A549 (cell line): ENCODE results near the gene PGLYRP1. TPM values are rescaled to one million over a fixed set of nuclear protein-coding genes. Genes with fewer than 3 reads are reported as not detected.

Source experiments
- ATAC-seq, 2 experiments: fragments of 200-7000 bp in 1 of 2; fragments of >200 bp in 1 of 2; cut with Nextera tagmentation in 1 of 2; cut with Tn5 transposase in 1 of 2; 3 replicates each; pipeline versions ENCODE4 v1.8.0 to v1.9.1; 2018 to 2020; ENCODE audit warnings: mild to moderate bottlenecking in 1 of 2, moderate library complexity in 1 of 2
- CTCF ChIA-PET: fragments of 300-600 bp; sonication (Branson Sonifier 250); formaldehyde crosslinking; extraction: SDS; loops from one replicate; lab custom pipeline; 2021; ENCODE audit warnings: antibody characterized with exemption, inconsistent platforms; lab: Yijun Ruan, JAX
- POLR2A ChIA-PET: fragments of 350-600 bp; formaldehyde crosslinking; extraction: SDS; loops from one replicate; lab custom pipeline; 2021; ENCODE audit warnings: antibody characterized with exemption, inconsistent platforms; lab: Yijun Ruan, JAX
- DNase-seq, 2 experiments: peaks; one replicate each; pipeline versions ENCODE4 v3.0.0 to v3.0.0-alpha.2; 2011 to 2016; ENCODE audit warnings: low read depth in 1 of 2, low spot score in 1 of 2
- FAIRE-seq: peaks from 2 replicates; lab custom pipeline; 2011; peaks lifted over from hg19 to GRCh38; lab: Jason Lieb, UNC
- H3K27ac ChIP-seq, 2 experiments: fragments of >200 bp; sonication (Bioruptor Twin); formaldehyde crosslinking; 3 replicates each; pipeline ENCODE4 v1.5.1; 2016 to 2017
- H3K4me1 ChIP-seq: fragments of >200 bp; sonication (Bioruptor Twin); formaldehyde crosslinking; 3 replicates; pipeline ENCODE4 v1.6.1; 2016
- H3K4me2 ChIP-seq: fragments of >200 bp; sonication (Bioruptor Twin); formaldehyde crosslinking; 3 replicates; pipeline ENCODE4 v1.6.1; 2016
- H3K4me3 ChIP-seq: fragments of >200 bp; sonication (Bioruptor Twin); formaldehyde crosslinking; 3 replicates; pipeline ENCODE4 v1.5.1; 2016
- H3K9me3 ChIP-seq: fragments of >200 bp; sonication (Bioruptor Twin); formaldehyde crosslinking; 3 replicates; pipeline ENCODE4 v1.6.1; 2016
- CBX8 ChIP-seq: fragments of 200-600 bp; sonication (generic); IDR thresholded peaks from 2 replicates; pipeline ENCODE4 v1.6.1; 2016
- CHD2 ChIP-seq: fragments of 150-350 bp; IDR thresholded peaks from 2 replicates; pipeline ENCODE4 v1.6.1; 2014; ENCODE audit warnings: low read length; ENCODE audit not compliant: partially characterized antibody
- CHD4 ChIP-seq: fragments of 200-600 bp; sonication (generic); IDR thresholded peaks from 2 replicates; pipeline ENCODE4 v1.6.1; 2016; ENCODE audit warnings: antibody characterized with exemption, mild to moderate bottlenecking, borderline replicate concordance
- E2F6 ChIP-seq: IDR thresholded peaks from 2 replicates; pipeline ENCODE4 v1.6.1; 2012; ENCODE audit warnings: low read depth, borderline replicate concordance
- GATA3 ChIP-seq: IDR thresholded peaks from 2 replicates; pipeline ENCODE4 v1.6.1; 2012; ENCODE audit warnings: borderline replicate concordance
- JUN ChIP-seq, 2 experiments: fragments of >200 bp; sonication (Bioruptor Twin); formaldehyde crosslinking; IDR thresholded peaks; 2 replicates in 1 of 2; 3 replicates in 1 of 2; pipeline ENCODE4 v1.6.1; 2016 to 2017
- MAX ChIP-seq: IDR thresholded peaks from 2 replicates; pipeline ENCODE4 v1.6.1; 2012
- MAZ ChIP-seq: fragments of 150-350 bp; IDR thresholded peaks from 2 replicates; pipeline ENCODE4 v1.6.1; 2014; ENCODE audit warnings: antibody characterized with exemption, low read depth, low read length, borderline replicate concordance
- MYC ChIP-seq: IDR thresholded peaks from 2 replicates; pipeline ENCODE4 v1.6.1; 2012; ENCODE audit warnings: mild to moderate bottlenecking, inconsistent platforms, low read length, improper control_type of control experiment, borderline replicate concordance
- NPAS2 ChIP-seq: fragments of 250-450 bp; sonication (Bioruptor Pico); IDR thresholded peaks from 2 replicates; pipeline ENCODE4 v1.8.0; 2022; ENCODE audit warnings: mild to moderate bottlenecking, moderate library complexity, borderline replicate concordance
- NR3C1 ChIP-seq: fragments of >200 bp; sonication (Bioruptor Twin); formaldehyde crosslinking; IDR thresholded peaks from 3 replicates; pipeline ENCODE4 v1.6.1; 2017
- PBX3 ChIP-seq: IDR thresholded peaks from 2 replicates; pipeline ENCODE4 v1.6.1; 2012
- PHF8 ChIP-seq: fragments of 200-600 bp; sonication (generic); IDR thresholded peaks from 2 replicates; pipeline ENCODE4 v1.6.1; 2016; ENCODE audit warnings: low read depth, mild to moderate bottlenecking, antibody characterized with exemption, moderate library complexity, borderline replicate concordance
- POLR2A ChIP-seq: IDR thresholded peaks from 2 replicates; pipeline ENCODE4 v1.6.1; 2012; ENCODE audit warnings: mild to moderate bottlenecking, low read length
- RFX5 ChIP-seq: fragments of 450-650 bp; IDR thresholded peaks from 2 replicates; pipeline ENCODE4 v1.7.1; 2014; ENCODE audit warnings: antibody characterized with exemption, mild to moderate bottlenecking, moderate library complexity
- USF2 ChIP-seq: fragments of 450-650 bp; IDR thresholded peaks from 2 replicates; pipeline ENCODE4 v1.6.1; 2014; ENCODE audit warnings: antibody characterized with exemption
- ZC3H11A ChIP-seq: fragments of 450-650 bp; IDR thresholded peaks from 2 replicates; pipeline ENCODE4 v1.6.1; 2014; ENCODE audit warnings: antibody characterized with exemption, mild to moderate bottlenecking
- ZFP36 ChIP-seq: fragments of 450-650 bp; IDR thresholded peaks from 2 replicates; pipeline ENCODE4 v1.6.1; 2014; ENCODE audit warnings: borderline replicate concordance; ENCODE audit not compliant: partially characterized antibody
- WGBS: methylation state at CpG from one replicate; pipeline ENCODE4 v1.1.6; 2017; ENCODE audit errors: missing lambda C conversion rate; 5-methylcytosine and 5-hydroxymethylcytosine counted together
- polyA plus RNA-seq, 4 experiments: library from polyadenylated mRNA; depleted of rRNA in 3 of 4; stranded (reverse); fragments of >200 nt; fragmentation: RNase III in 1 of 4; extraction: RNeasy Plus Mini Kit Qiagen cat#74134 plus additional on column Dnase treatment in 1 of 4; gene quantifications; 2 replicates in 3 of 4; 3 replicates in 1 of 4; pipeline ENCODE4 v1.2.3, GENCODE V29; 2011 to 2017
- TF ChIP-seq, protein P1 (sequence below): fragments of 150-350 bp; IDR thresholded peaks from 2 replicates; pipeline ENCODE4 v1.6.1; 2014; ENCODE audit warnings: low read depth, mild to moderate bottlenecking, low read length
- TF ChIP-seq, protein P2 (sequence below): fragments of >200 bp; sonication (Bioruptor Twin); formaldehyde crosslinking; IDR thresholded peaks from 3 replicates; pipeline ENCODE4 v1.5.1; 2016
- TF ChIP-seq, protein P3 (sequence below): fragments of >200 bp; sonication (Bioruptor Twin); formaldehyde crosslinking; IDR thresholded peaks from 3 replicates; pipeline ENCODE4 v1.6.1; 2016

PGLYRP1 gene
- polyA plus RNA-seq, 2 of the 4 experiments (the other 2 are of a cell fraction), result not detected

DNA sequence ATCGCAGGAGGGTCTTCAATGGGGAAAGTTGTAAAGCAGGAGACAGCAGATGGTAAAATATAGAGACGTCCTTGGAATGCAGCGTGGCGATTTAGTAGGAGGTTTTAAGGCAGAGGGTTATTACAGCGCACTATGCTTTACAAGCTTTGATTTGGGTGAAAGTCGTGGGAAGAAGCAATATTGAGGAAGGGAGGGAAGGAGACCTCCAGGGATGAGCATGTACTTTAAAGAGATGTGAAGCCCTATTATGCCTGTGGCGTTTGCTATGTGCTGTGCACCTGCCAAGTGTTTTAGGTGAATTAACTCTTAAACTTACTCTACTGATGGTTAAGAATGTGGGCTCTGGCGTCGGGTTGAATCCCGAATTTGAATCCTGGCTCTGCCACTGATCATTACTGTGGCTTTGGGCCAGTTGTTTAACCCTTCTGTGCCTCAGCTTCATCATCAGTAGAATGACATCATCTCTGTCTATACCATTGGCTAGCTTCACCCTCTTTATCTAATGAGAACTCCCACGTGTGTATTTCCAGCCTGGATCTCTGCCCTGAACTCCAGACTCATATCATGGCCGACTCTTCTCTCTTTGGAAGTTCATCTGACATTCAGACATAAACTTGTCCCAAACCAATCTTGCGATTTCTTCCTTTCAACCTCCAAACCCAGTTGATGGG is 27.0 kb downstream of the PGLYRP1 start (continued):
- TF ChIP-seq, protein P1, sequence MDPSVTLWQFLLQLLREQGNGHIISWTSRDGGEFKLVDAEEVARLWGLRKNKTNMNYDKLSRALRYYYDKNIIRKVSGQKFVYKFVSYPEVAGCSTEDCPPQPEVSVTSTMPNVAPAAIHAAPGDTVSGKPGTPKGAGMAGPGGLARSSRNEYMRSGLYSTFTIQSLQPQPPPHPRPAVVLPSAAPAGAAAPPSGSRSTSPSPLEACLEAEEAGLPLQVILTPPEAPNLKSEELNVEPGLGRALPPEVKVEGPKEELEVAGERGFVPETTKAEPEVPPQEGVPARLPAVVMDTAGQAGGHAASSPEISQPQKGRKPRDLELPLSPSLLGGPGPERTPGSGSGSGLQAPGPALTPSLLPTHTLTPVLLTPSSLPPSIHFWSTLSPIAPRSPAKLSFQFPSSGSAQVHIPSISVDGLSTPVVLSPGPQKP, result no peak
- no peak for TF ChIP-seq NPAS2 (CRISPR knock-in tag)
- no peak for TF ChIP-seq CBX8
- no peak for TF ChIP-seq GATA3
- TF ChIP-seq NR3C1, result no peak
- TF ChIP-seq, protein P2, sequence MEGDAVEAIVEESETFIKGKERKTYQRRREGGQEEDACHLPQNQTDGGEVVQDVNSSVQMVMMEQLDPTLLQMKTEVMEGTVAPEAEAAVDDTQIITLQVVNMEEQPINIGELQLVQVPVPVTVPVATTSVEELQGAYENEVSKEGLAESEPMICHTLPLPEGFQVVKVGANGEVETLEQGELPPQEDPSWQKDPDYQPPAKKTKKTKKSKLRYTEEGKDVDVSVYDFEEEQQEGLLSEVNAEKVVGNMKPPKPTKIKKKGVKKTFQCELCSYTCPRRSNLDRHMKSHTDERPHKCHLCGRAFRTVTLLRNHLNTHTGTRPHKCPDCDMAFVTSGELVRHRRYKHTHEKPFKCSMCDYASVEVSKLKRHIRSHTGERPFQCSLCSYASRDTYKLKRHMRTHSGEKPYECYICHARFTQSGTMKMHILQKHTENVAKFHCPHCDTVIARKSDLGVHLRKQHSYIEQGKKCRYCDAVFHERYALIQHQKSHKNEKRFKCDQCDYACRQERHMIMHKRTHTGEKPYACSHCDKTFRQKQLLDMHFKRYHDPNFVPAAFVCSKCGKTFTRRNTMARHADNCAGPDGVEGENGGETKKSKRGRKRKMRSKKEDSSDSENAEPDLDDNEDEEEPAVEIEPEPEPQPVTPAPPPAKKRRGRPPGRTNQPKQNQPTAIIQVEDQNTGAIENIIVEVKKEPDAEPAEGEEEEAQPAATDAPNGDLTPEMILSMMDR, result no peak

DNA sequence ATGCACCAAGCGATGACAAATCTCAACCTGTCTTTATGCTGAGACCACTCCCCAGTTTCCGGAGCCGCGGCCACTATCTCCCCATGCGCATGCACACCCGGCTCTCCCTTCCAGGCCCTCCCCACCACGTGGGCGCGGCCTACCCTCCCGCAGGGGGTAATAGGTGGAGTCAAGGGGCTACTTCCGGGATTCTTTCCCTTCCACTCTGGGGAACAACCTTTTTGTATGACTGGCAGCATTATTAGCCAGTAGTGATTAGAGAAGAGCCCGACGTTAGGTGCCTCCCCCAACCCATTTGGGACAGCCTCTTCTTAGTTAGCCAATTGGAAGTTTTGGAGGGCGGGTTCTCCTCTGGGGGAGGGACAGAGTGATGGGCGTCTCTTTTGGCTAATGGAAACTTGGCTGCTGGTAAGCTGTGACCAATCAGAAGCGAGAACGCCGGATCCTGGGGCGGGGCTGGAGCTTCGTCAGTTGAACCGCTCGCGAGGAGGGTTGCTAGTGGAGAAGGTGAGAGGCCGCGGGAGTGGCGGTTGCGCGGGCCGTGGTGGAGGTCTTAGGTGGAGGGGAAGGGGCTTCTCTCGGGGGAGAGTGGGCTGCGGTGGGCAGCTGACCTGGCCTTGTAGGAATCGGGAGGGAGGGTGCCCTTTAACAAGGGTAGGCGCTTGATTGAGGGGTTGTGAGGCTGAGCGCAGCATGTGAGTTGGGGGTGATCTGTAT is 27.7 kb downstream of the PGLYRP1 start, which contains the start of gene CCDC61:
Gene CCDC61 (plus strand): TSS at position 470 of the 717 bp plus-strand sequence. CDS start 7,552 bp downstream, outside the sequence.
- Histone ChIP-seq H3K4me2 (peak within 1 kb of the TSS; percentile 87), H3K27ac (peak within 1 kb of the TSS; percentile 72 to 88), H3K9me3 (no peaks in the 10 kb centered on the region), H3K4me1 (peaks cover 5% of the 10 kb centered on the region), H3K4me3 (peak within 1 kb of the TSS; percentile 57)
- FAIRE-seq (peak; percentile 100), DNase-seq (peak; percentile 99 to 100), ATAC-seq (peak; percentile 96 to 98)
- TF ChIP-seq CHD4, result no peak
- TF ChIP-seq CHD2, result peak; percentile 57
- peak; percentile 81; the same call in 1 of the 2 replicates for TF ChIP-seq PHF8
- TF ChIP-seq E2F6, result 0 out of 2 replicates have a peak, but pooled peaks have one; percentile 29
- TF ChIP-seq, protein P3, sequence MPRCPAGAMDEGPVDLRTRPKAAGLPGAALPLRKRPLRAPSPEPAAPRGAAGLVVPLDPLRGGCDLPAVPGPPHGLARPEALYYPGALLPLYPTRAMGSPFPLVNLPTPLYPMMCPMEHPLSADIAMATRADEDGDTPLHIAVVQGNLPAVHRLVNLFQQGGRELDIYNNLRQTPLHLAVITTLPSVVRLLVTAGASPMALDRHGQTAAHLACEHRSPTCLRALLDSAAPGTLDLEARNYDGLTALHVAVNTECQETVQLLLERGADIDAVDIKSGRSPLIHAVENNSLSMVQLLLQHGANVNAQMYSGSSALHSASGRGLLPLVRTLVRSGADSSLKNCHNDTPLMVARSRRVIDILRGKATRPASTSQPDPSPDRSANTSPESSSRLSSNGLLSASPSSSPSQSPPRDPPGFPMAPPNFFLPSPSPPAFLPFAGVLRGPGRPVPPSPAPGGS, result peak; percentile 79
- peak; percentile 94 for TF ChIP-seq MAZ
- peak; percentile 96 for TF ChIP-seq MAX
- TF ChIP-seq JUN (IDR thresholded peaks at IDR 0.05), result peak in 1 of 2 experiments; percentile 78; a peak in 1 of 5 replicates
- TF ChIP-seq USF2, result peak; percentile 92
- no peak for TF ChIP-seq ZFP36
- TF ChIP-seq RFX5, result no peak
- no peak for TF ChIP-seq ZC3H11A
- peak; percentile 97 for TF ChIP-seq MYC
- peak; percentile 98; the same call in 1 of the 2 replicates for TF ChIP-seq PBX3
- peak; percentile 93 for TF ChIP-seq POLR2A
- under 1% methylated on average over 34 of the region's 34 CpGs for WGBS
- CTCF ChIA-PET, result interaction anchor here (0.9 to 7.2 kb wide), 13 partner anchors 13 to 534 kb away, joined by 3 to 67 read pairs (median 5); partner anchors contain the start of gene MYPOP
- POLR2A ChIA-PET, result interaction anchor here (0.5 to 1.6 kb wide), 16 partner anchors 10 to 213 kb away, joined by 3 to 8 read pairs (median 4); partner anchors contain the start of genes DMPK, IRF2BP1 and MYPOP
